ENCODE measurements around the gene AMPH. TPM values are rescaled to one million over a fixed set of nuclear protein-coding genes. Genes with fewer than 3 reads are reported as not detected.

The AMPH gene
- total RNA-seq, 1 donor from 2014 or later: 10.7 TPM

DNA sequence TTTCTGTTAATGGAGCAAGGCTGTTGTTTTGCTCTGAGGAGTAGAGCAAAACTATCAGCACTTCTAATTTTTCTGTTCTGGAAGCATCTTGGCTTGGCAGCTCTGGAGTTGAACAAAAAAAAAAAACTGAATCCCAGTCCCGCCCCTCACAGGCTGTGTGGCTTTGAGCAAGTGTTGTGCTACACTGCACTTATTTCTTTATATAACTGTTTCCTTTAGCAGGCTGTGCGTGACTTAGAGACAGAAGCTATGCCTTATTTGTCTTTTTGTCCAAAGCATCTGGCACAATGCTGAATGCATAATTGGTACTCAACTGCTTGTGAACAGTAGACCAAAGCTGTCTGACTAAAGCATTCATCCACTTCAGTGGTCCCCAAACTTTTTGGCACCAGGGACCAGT is 96.1 kb downstream of the AMPH start:
- Mint-ChIP-seq H3K27ac (ENCODE audit: unreplicated experiment) (no peak overlapping the region), H3K4me3 (ENCODE audit: unreplicated experiment) (no peak overlapping the region), H3K9me3 (ENCODE audit: unreplicated experiment) (no peaks in the 10 kb centered on the region), H3K4me1 (ENCODE audit: unreplicated experiment) (no peaks in the 10 kb centered on the region), H3K36me3 (ENCODE audit: unreplicated experiment) (no peaks in the 10 kb centered on the region), H3K27me3 (ENCODE audit: unreplicated experiment) (no peaks in the 10 kb centered on the region)
- TF ChIP-seq, protein P1, sequence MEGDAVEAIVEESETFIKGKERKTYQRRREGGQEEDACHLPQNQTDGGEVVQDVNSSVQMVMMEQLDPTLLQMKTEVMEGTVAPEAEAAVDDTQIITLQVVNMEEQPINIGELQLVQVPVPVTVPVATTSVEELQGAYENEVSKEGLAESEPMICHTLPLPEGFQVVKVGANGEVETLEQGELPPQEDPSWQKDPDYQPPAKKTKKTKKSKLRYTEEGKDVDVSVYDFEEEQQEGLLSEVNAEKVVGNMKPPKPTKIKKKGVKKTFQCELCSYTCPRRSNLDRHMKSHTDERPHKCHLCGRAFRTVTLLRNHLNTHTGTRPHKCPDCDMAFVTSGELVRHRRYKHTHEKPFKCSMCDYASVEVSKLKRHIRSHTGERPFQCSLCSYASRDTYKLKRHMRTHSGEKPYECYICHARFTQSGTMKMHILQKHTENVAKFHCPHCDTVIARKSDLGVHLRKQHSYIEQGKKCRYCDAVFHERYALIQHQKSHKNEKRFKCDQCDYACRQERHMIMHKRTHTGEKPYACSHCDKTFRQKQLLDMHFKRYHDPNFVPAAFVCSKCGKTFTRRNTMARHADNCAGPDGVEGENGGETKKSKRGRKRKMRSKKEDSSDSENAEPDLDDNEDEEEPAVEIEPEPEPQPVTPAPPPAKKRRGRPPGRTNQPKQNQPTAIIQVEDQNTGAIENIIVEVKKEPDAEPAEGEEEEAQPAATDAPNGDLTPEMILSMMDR (IDR thresholded peaks at IDR 0.05): no peak
- DNase-seq (ENCODE audit: extremely low spot score, unreplicated experiment): no peak

DNA sequence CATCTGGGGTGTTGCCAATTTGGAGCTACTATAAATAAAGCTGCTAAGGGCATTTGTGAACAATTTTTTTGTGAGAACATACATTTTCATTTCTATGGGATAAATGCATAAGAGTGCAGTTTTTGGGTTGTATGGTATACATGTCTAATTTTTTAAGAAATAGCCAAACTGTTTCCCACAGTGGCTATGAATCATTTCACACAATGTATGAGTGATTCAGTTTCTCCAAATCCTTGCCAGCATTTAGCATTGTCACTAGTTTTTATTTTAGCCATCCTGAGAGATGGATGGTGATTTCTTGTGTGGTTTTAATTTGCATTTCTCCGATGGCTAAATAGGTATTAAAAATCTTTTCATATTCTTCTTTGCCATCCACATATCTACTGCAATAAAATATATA is 105.3 kb downstream of the AMPH start:
- TF ChIP-seq, protein P1 (IDR thresholded peaks at IDR 0.05): no peak
- no peak for DNase-seq (ENCODE audit: extremely low spot score, unreplicated experiment)
- H3K9me3 Mint-ChIP-seq (ENCODE audit: unreplicated experiment): no peaks in the 10 kb centered on the region
- H3K36me3 Mint-ChIP-seq (ENCODE audit: unreplicated experiment): no peaks in the 10 kb centered on the region
- H3K27me3 Mint-ChIP-seq (ENCODE audit: unreplicated experiment): no peaks in the 10 kb centered on the region
- no peaks in the 10 kb centered on the region for H3K4me1 Mint-ChIP-seq (ENCODE audit: unreplicated experiment)
- no peak overlapping the region for H3K27ac Mint-ChIP-seq (ENCODE audit: unreplicated experiment)
- H3K4me3 Mint-ChIP-seq (ENCODE audit: unreplicated experiment): no peak overlapping the region

DNA sequence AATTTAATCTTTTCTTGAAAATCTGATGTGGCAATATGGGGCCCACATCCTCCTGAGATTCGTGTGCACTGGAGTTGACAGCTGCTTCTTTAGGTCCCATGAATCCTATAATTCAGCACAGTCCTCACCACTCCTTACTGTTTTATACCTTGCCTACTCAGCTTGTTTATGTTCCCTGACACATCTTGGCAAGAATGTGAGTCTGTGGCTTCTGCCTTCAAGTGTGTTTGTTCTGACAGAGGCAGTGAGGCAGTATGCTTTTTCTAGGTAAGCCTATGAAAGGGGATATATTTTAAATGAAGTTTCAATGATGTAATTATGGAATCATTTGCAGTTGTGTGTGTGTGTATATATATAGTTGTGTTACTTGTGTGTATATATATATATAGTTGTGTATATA is 106.4 kb downstream of the AMPH start:
- TF ChIP-seq, protein P1 (IDR thresholded peaks at IDR 0.05): no peak
- no peaks in the 10 kb centered on the region for H3K9me3 Mint-ChIP-seq (ENCODE audit: unreplicated experiment)
- no peak overlapping the region for H3K4me3 Mint-ChIP-seq (ENCODE audit: unreplicated experiment)
- no peak overlapping the region for H3K27ac Mint-ChIP-seq (ENCODE audit: unreplicated experiment)
- no peak for DNase-seq (ENCODE audit: extremely low spot score, unreplicated experiment)
- no peaks in the 10 kb centered on the region for H3K36me3 Mint-ChIP-seq (ENCODE audit: unreplicated experiment)
- no peaks in the 10 kb centered on the region for H3K4me1 Mint-ChIP-seq (ENCODE audit: unreplicated experiment)
- H3K27me3 Mint-ChIP-seq (ENCODE audit: unreplicated experiment): no peaks in the 10 kb centered on the region

DNA sequence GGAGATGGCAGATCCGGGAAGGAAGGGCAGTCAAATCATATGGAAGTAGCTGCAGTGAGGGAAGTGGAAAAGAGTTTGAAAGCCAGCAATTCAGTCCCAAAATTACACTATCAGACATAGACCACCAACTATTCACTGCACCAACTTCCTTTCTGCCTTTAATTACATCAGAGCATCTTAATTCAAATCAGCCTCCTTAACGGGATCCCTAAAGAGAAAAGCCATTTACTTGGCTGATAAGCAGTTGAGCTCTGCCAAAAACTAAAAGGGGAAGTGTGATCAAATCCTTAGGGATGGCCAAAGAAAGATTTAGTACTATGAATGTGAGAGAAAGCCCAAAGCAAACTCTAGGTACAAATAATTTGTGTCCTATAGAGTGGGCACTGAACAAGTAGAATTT is 110.4 kb downstream of the AMPH start:
- Mint-ChIP-seq H3K4me3 (ENCODE audit: unreplicated experiment) (no peak overlapping the region), H3K4me1 (ENCODE audit: unreplicated experiment) (peaks cover 4% of the 10 kb centered on the region), H3K27ac (ENCODE audit: unreplicated experiment) (no peak overlapping the region), H3K27me3 (ENCODE audit: unreplicated experiment) (no peaks in the 10 kb centered on the region), H3K9me3 (ENCODE audit: unreplicated experiment) (peaks cover 6% of the 10 kb centered on the region), H3K36me3 (ENCODE audit: unreplicated experiment) (no peaks in the 10 kb centered on the region)
- no peak for DNase-seq (ENCODE audit: extremely low spot score, unreplicated experiment)
- TF ChIP-seq, protein P1 (IDR thresholded peaks at IDR 0.05): no peak

DNA sequence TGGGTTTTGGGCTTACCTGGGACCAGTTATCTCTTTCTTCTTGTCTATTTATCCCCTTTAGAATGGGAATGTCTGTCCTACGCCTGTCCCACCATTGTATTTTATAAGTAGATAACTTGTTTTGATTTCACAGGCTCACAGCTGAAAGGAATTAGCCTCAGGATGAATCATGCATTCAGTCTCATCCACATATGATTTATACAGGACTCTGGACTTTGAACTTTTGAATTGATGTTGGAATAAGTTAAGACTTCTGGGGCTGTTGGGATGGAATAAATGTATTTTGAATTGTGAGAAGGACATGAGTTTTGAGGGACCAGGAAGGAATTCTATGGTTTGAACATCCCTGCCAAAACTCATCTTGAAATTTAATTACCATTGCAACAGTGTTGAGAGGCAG is 112.6 kb downstream of the AMPH start:
- no peak for DNase-seq (ENCODE audit: extremely low spot score, unreplicated experiment)
- H3K36me3 Mint-ChIP-seq (ENCODE audit: unreplicated experiment): no peaks in the 10 kb centered on the region

More for the DNA sequence above, 112.6 kb downstream of the AMPH start:
- Mint-ChIP-seq H3K27ac (ENCODE audit: unreplicated experiment) (no peak overlapping the region), H3K9me3 (ENCODE audit: unreplicated experiment) (peaks cover 10% of the 10 kb centered on the region), H3K4me1 (ENCODE audit: unreplicated experiment) (peaks cover 10% of the 10 kb centered on the region), H3K27me3 (ENCODE audit: unreplicated experiment) (no peaks in the 10 kb centered on the region), H3K4me3 (ENCODE audit: unreplicated experiment) (no peak overlapping the region)
- TF ChIP-seq, protein P1 (IDR thresholded peaks at IDR 0.05): no peak

Measured in osteocyte (in vitro differentiated cells).